ENCODE data around the gene IGF2BP1.

DNA sequence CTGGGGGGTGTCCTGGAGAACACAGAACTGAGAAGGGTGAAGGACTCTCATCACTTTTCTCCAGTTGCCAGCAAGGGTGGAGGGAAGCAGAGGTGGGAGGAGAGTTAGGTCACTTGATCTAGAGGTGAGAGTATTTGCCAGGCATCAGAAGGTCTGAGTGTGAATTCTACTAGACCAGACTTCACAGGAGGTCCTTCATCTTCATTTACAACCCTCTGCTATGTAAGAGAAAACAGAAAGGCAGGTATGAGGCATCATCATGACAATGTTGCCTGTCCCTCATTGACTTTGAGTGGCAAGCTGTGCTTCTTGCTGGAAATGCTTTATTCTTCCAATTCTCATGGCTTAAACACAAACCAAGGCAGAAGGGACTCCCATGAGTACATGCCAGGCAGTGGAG is 89.5 kb downstream of the IGF2BP1 start:
- TF ChIP-seq, protein P1, sequence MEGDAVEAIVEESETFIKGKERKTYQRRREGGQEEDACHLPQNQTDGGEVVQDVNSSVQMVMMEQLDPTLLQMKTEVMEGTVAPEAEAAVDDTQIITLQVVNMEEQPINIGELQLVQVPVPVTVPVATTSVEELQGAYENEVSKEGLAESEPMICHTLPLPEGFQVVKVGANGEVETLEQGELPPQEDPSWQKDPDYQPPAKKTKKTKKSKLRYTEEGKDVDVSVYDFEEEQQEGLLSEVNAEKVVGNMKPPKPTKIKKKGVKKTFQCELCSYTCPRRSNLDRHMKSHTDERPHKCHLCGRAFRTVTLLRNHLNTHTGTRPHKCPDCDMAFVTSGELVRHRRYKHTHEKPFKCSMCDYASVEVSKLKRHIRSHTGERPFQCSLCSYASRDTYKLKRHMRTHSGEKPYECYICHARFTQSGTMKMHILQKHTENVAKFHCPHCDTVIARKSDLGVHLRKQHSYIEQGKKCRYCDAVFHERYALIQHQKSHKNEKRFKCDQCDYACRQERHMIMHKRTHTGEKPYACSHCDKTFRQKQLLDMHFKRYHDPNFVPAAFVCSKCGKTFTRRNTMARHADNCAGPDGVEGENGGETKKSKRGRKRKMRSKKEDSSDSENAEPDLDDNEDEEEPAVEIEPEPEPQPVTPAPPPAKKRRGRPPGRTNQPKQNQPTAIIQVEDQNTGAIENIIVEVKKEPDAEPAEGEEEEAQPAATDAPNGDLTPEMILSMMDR (conservative IDR thresholded peaks at IDR 0.05 in 1 of 2, IDR thresholded peaks at IDR 0.05 in 1 of 2; ENCODE audit: low read depth in 1 of 2, low read length in 2 of 2): no peak
- no peak for TF ChIP-seq EZH2 (IDR thresholded peaks at IDR 0.05; ENCODE audit: low read length, missing control alignments)
